ENCODE measurements around the gene COBL.
A peak's percentile ranks its signal among the peaks of the same experiment; 100 is the strongest.
"Not testable (repeated sequence)": the region's sequence is repeated elsewhere in the genome, so short reads cannot be mapped to it uniquely, and the experiment has no call there.

The COBL gene

GRCh38 chr7:51209426-51209825 lies 107.2 kb downstream of the COBL start:
- no peak for DNase-seq

- DNase-seq, result not testable (repeated sequence)
These were observed 108.5 kb downstream of the COBL start for GRCh38 chr7:51208125-51208524.

GRCh38 chr7:51198654-51199053 lies 118.0 kb downstream of the COBL start:
- DNase-seq, result no peak

GRCh38 chr7:51190969-51191368 lies 125.6 kb downstream of the COBL start:
- no peak for DNase-seq

GRCh38 chr7:51189777-51190176 lies 126.8 kb downstream of the COBL start:
- no peak for DNase-seq

GRCh38 chr7:51188987-51189386 lies 127.6 kb downstream of the COBL start:
- no peak for DNase-seq

- peak in 41 of 56 donors; percentile 6 to 75 (median 43) for DNase-seq
These were observed 128.7 kb downstream of the COBL start for GRCh38 chr7:51187941-51188340.

GRCh38 chr7:51186531-51186930 lies 130.1 kb downstream of the COBL start:
- DNase-seq, result peak in 6 of 56 donors; percentile 5 to 29 (median 18)

GRCh38 chr7:51182636-51183166 lies 133.9 kb downstream of the COBL start:
- DNase-seq, result no peak

- DNase-seq, result no peak
These were observed 136.5 kb downstream of the COBL start for GRCh38 chr7:51180092-51180491.

- DNase-seq, result no peak
These were observed 140.6 kb downstream of the COBL start for GRCh38 chr7:51175992-51176388.

GRCh38 chr7:51175316-51175991 lies 141.2 kb downstream of the COBL start:
- no peak for DNase-seq

- DNase-seq, result no peak
These were observed 151.3 kb downstream of the COBL start for GRCh38 chr7:51165337-51165736.

GRCh38 chr7:51162724-51163329 lies 153.8 kb downstream of the COBL start:
- peak in 54 of 56 donors; percentile 10 to 100 (median 74) for DNase-seq

- DNase-seq, result no peak
These were observed 154.7 kb downstream of the COBL start for GRCh38 chr7:51161937-51162336.

- peak in 50 of 56 donors; percentile 9 to 87 (median 50) for DNase-seq
These were observed 155.5 kb downstream of the COBL start for GRCh38 chr7:51160990-51161615.

- DNase-seq, result no peak
These were observed 156.2 kb downstream of the COBL start for GRCh38 chr7:51160411-51160810.

- no peak for DNase-seq
These were observed 157.7 kb downstream of the COBL start for GRCh38 chr7:51158742-51159445.

GRCh38 chr7:51158211-51158610 lies 158.4 kb downstream of the COBL start:
- no peak for DNase-seq

GRCh38 chr7:51154201-51154600 lies 162.4 kb downstream of the COBL start:
- DNase-seq, result peak in 47 of 56 donors; percentile 14 to 89 (median 64)

GRCh38 chr7:51152706-51153200 lies 163.9 kb downstream of the COBL start:
- no peak for DNase-seq

GRCh38 chr7:51151455-51151854 lies 165.2 kb downstream of the COBL start:
- DNase-seq, result no peak
